Left ventricle myocardium inferior (tissue), 1 donor: ENCODE measurements around the gene NOP10. TPM values are rescaled to one million over a fixed set of nuclear protein-coding genes. Genes with fewer than 3 reads are reported as not detected.
A peak's percentile ranks its signal among the peaks of the same experiment; 100 is the strongest.

Experiments used
- DNase-seq: peaks from one replicate; pipeline ENCODE4 v3.0.0-alpha.2; 2020
- H3K27ac ChIP-seq: fragments of 200-600 bp; replicated peaks from 2 replicates; pipeline ENCODE4 v1.8.0; 2021
- H3K27me3 ChIP-seq: fragments of 200-600 bp; 2 replicates; pipeline ENCODE4 v1.8.0; 2021; ENCODE audit warnings: low read depth
- H3K36me3 ChIP-seq: fragments of 200-600 bp; 2 replicates; pipeline ENCODE4 v1.8.0; 2021
- H3K4me1 ChIP-seq: fragments of 200-600 bp; 2 replicates; pipeline ENCODE4 v1.8.0; 2021
- H3K4me3 ChIP-seq: fragments of 200-600 bp; 2 replicates; pipeline ENCODE4 v1.8.0; 2021; ENCODE audit warnings: mild to moderate bottlenecking, moderate library complexity
- H3K9me3 ChIP-seq: fragments of 200-600 bp; replicated peaks from 2 replicates; pipeline ENCODE4 v1.8.0; 2021
- CTCF ChIP-seq: fragments of 200-600 bp; IDR thresholded peaks from 2 replicates; pipeline ENCODE4 v1.8.0; 2021; ENCODE audit warnings: antibody characterized with exemption, mild to moderate bottlenecking, borderline replicate concordance
- intact Hi-C: fragments of 100-400 bp; cut with micrococcal nuclease; formaldehyde crosslinking; loops from one replicate; pipeline ENCODE4 v1.11.0; 2022
- total RNA-seq: library from RNA; stranded (reverse); fragmentation: NEBNext Ultra II Directional; extraction: Animal tissue kit (Norgen Biotek cat#: 25700); gene quantifications from one replicate; pipeline ENCODE4 v1.2.1, GENCODE V29; 2021
- donor health status: DM: no; HTN: yes; CAD: no; lungs with severe emphysema.

The NOP10 gene
- total RNA-seq, 1 donor from 2014 or later = 140 TPM

DNA sequence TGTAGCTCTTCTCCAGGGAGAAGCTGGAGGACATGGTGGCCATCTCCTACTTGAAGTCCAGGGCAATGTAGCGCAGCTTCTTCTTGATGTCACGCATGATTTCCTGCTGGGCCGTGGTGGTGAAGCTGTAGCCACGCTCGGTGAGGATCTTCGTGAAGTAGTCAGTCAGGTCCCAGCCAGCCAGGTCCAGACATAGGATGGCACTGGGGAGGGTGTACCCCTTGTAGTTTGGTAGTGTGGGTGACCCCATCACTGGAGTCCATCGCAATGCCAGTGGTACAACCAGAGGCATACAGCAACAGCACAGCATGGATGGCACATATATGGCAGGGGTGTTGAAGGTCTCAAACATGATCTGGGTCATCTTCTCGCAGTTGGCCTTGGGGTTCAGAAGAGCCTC is 31.0 kb upstream of the NOP10 start:
- intact Hi-C loops = loop anchor here (5.0 kb wide), 1 partner anchor 137 kb away; no protein-coding TSS in a partner anchor
- no peaks in the 10 kb centered on the region for H3K9me3 ChIP-seq
- H3K4me1 ChIP-seq = no peaks in the 10 kb centered on the region
- no peaks in the 10 kb centered on the region for H3K36me3 ChIP-seq
- DNase-seq = no peak
- H3K4me3 ChIP-seq = no peak overlapping the region
- TF ChIP-seq CTCF = no peak
- H3K27ac ChIP-seq = no peak overlapping the region
- no peaks in the 10 kb centered on the region for H3K27me3 ChIP-seq

DNA sequence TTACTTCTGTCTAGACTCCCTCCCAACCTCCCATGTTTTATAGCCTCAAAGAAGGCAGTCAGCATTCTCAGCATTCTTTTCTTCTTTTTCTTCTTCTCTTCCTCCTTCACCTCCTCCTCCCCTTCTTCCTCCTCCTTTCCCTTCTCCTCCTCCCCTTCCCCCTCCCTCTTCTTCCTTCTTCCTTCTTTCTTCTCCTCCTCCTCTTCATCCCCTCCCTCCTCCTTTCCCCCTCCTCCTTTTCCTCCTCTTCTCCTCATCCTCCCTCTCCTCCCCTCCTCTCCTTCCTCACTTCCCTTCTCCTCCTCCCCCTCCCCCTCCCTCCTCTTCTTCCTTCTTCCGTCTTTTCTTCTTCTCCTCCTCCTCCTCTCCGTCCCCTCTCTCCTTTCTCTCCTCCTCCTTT is 27.7 kb upstream of the NOP10 start:
- H3K27me3 ChIP-seq = no peaks in the 10 kb centered on the region
- no peaks in the 10 kb centered on the region for H3K36me3 ChIP-seq
- intact Hi-C loops = loop anchor here (5.0 kb wide), 1 partner anchor 133 kb away; no protein-coding TSS in a partner anchor
- H3K4me1 ChIP-seq = peaks cover 25% of the 10 kb centered on the region
- no peak for TF ChIP-seq CTCF
- H3K4me3 ChIP-seq = no peak overlapping the region
- H3K27ac ChIP-seq = no peak overlapping the region
- DNase-seq = no peak
- no peaks in the 10 kb centered on the region for H3K9me3 ChIP-seq

DNA sequence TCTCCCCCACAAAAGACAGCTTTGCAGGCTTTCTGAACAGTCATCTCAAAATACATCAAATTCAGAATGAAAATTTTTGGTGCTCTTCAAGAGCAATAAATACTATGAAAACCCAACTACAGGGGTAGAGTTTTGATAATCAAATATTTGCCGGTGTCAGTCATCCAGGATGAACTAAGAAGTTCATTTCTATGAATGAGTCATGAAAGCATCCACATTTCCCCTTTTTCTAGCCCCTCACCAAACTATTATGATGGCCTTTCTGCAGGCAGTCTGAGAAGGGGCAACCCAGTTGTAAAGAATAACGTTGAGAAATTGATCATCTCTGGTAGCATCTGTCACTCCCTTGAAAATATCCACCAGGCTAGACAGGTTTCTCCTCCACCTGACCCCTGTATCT is 27.2 kb upstream of the NOP10 start:
- H3K36me3 ChIP-seq = no peaks in the 10 kb centered on the region
- H3K9me3 ChIP-seq = no peaks in the 10 kb centered on the region
- intact Hi-C loops = loop anchor here (5.0 kb wide), 1 partner anchor 133 kb away; no protein-coding TSS in a partner anchor
- H3K4me1 ChIP-seq = peaks cover 30% of the 10 kb centered on the region
- H3K27ac ChIP-seq = no peak overlapping the region
- no peak overlapping the region for H3K4me3 ChIP-seq
- TF ChIP-seq CTCF = no peak
- no peaks in the 10 kb centered on the region for H3K27me3 ChIP-seq
- DNase-seq = no peak

DNA sequence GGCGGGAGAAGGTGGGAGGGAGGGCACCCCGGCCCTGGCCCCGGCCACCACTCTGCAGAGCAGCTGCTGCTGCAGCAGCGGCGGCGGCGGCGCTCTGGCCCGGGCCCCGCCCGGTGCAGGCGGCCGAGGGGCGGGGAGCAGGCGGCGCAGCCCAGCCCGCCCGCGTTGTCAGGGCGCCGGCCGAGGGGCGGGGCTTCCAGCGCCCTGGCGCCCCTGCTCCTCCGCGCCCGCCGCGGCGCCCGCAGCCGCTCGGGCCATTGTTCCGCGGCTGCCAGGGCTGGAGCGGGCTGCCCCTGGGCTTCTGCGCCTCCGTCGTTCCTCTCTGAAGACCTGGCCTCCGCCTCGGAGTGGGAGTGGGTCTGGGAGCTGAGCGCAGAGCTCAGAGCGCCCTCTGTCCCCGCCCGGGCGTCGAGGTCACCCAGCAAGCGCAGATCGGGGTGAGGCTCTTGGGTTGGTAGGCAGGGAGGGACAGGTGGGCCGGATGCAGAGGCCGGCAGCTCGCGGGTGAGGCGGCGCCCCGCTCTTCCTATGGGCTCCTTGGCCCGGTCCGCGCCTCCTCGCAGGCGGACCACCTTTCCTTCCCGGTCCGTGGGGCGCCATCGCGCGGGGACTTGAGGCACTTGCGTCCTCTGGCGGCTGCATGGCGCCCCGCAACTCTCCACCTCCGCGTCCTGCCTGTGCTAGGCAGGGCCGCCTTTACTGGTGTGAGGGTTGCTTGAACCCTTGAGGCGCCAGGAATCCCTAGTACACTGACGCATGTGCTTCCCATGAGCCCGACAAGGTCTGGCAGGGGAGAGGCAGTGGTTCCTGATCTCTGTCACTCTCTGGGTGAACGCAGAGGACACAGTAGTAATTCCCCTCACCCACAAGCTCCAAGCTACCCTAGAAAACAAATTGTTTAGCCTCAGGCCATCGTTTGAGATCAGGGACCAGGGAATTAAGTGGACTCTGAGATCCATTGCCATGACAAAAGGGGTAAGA is 24.5 kb upstream of the NOP10 start, which contains the start of gene LPCAT4:
Gene LPCAT4 (minus strand): TSS at position 96 of the 981 bp plus-strand sequence. CDS start 96 bp downstream, outside the sequence.
- TF ChIP-seq CTCF = peak; percentile 99
- DNase-seq = peak; percentile 90
- no peaks in the 10 kb centered on the region for H3K27me3 ChIP-seq
- intact Hi-C loops = no loop called here
- H3K27ac ChIP-seq = peak within 1 kb of the TSS; percentile 100
- H3K36me3 ChIP-seq = peaks cover 18% of the 10 kb centered on the region
- peaks cover 37% of the 10 kb centered on the region for H3K4me1 ChIP-seq
- H3K9me3 ChIP-seq = no peaks in the 10 kb centered on the region
- peak within 1 kb of the TSS; percentile 99 for H3K4me3 ChIP-seq

- Histone ChIP-seq H3K36me3 (peaks cover 26% of the 10 kb centered on the region), H3K27ac (peak overlapping the region; percentile 100), H3K27me3 (no peaks in the 10 kb centered on the region), H3K4me3 (peak overlapping the region; percentile 99), H3K4me1 (peaks cover 37% of the 10 kb centered on the region), H3K9me3 (no peaks in the 10 kb centered on the region)
- DNase-seq = peak; percentile 70
- intact Hi-C loops = no loop called here
- TF ChIP-seq CTCF = no peak
Measured at GRCh38 chr15:34366271-34367065, 23.5 kb upstream of the NOP10 start.
